ENCODE data around the gene ARL17B. TPM values are rescaled to one million over a fixed set of nuclear protein-coding genes. Genes with fewer than 3 reads are reported as not detected.
"Not testable (repeated sequence)": the region's sequence is repeated elsewhere in the genome, so short reads cannot be mapped to it uniquely, and the experiment has no call there.

The ARL17B gene
- total and polyA plus RNA-seq, 2 donors (not counting 1 experiment from before 2014, with no cell fraction given), result 6.1 to 6.9 TPM

GRCh38 chr17:46282635-46283034 lies 78.9 kb downstream of the ARL17B start:
- not testable (repeated sequence) for H3K9ac ChIP-seq (ENCODE audit: insufficient read depth, low read length); H2AFZ ChIP-seq (ENCODE audit: low read length); H3K27me3 ChIP-seq (ENCODE audit: control insufficient read depth, insufficient read depth, low read length); H4K20me1 ChIP-seq (ENCODE audit: control insufficient read depth, extremely low read depth, insufficient read depth, low read length); H3K9me3 ChIP-seq (ENCODE audit: control insufficient read depth, insufficient read depth, low read depth, low read length); H3K4me1 ChIP-seq (ENCODE audit: control insufficient read depth, extremely low read depth, insufficient read depth, low read length); H3K4me3 ChIP-seq (replicated peaks in 1 of 4; ENCODE audit: control extremely low read depth in 1 of 4, insufficient read depth in 1 of 4, low read depth in 3 of 4, low read length in 4 of 4); DNase-seq (ENCODE audit: low read depth in 2 of 2); H3K79me2 ChIP-seq (ENCODE audit: control insufficient read depth, insufficient read depth, low read length); H3K4me2 ChIP-seq (ENCODE audit: extremely low read depth, insufficient read depth, low read length); H3K27ac ChIP-seq (ENCODE audit: insufficient read depth, low read length); H3K36me3 ChIP-seq (ENCODE audit: control insufficient read depth, insufficient read depth, low read length)

DNA sequence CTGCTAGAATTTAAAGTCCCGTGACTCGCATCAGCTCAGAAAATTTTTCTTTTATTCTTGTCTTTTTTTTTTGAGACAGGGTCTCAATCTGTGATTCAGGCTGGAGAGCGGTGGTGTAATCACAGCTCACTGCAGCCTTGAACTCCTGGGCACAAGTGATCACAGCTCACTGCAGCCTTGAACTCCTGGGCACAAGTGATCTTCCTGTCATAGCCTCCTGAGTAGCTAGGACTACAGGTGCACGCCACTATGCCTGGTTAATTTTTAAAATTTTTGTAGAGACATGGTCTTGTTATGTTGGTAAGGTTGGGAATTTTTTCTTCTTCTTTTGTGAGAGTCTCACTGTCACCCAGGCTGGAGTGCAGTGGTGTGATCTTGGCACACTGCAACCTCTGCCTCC lies 80.2 kb downstream of the ARL17B start:
- H3K9me3 ChIP-seq (ENCODE audit: control insufficient read depth, insufficient read depth, low read depth, low read length); H3K79me2 ChIP-seq (ENCODE audit: control insufficient read depth, insufficient read depth, low read length): not testable (repeated sequence)

GRCh38 chr17:46276728-46277479 lies 84.7 kb downstream of the ARL17B start:
- not testable (repeated sequence) for H3K9me3 ChIP-seq (ENCODE audit: control insufficient read depth, insufficient read depth, low read depth, low read length); H3K27ac ChIP-seq (ENCODE audit: insufficient read depth, low read length); H3K4me2 ChIP-seq (ENCODE audit: extremely low read depth, insufficient read depth, low read length); H4K20me1 ChIP-seq (ENCODE audit: control insufficient read depth, extremely low read depth, insufficient read depth, low read length); H3K9ac ChIP-seq (ENCODE audit: insufficient read depth, low read length); H3K36me3 ChIP-seq (ENCODE audit: control insufficient read depth, insufficient read depth, low read length); H3K27me3 ChIP-seq (ENCODE audit: control insufficient read depth, insufficient read depth, low read length); H3K79me2 ChIP-seq (ENCODE audit: control insufficient read depth, insufficient read depth, low read length); DNase-seq (ENCODE audit: low read depth in 2 of 2); H3K4me1 ChIP-seq (ENCODE audit: control insufficient read depth, extremely low read depth, insufficient read depth, low read length); H2AFZ ChIP-seq (ENCODE audit: low read length); H3K4me3 ChIP-seq (replicated peaks in 1 of 4; ENCODE audit: control extremely low read depth in 1 of 4, insufficient read depth in 1 of 4, low read depth in 3 of 4, low read length in 4 of 4)

More for the DNA sequence above, 80.2 kb downstream of the ARL17B start:
- H3K27ac ChIP-seq (ENCODE audit: insufficient read depth, low read length); DNase-seq (ENCODE audit: low read depth in 2 of 2); H3K9ac ChIP-seq (ENCODE audit: insufficient read depth, low read length); H3K4me2 ChIP-seq (ENCODE audit: extremely low read depth, insufficient read depth, low read length); H2AFZ ChIP-seq (ENCODE audit: low read length); H3K4me3 ChIP-seq (replicated peaks in 1 of 4; ENCODE audit: control extremely low read depth in 1 of 4, insufficient read depth in 1 of 4, low read depth in 3 of 4, low read length in 4 of 4); H3K36me3 ChIP-seq (ENCODE audit: control insufficient read depth, insufficient read depth, low read length); H4K20me1 ChIP-seq (ENCODE audit: control insufficient read depth, extremely low read depth, insufficient read depth, low read length); H3K27me3 ChIP-seq (ENCODE audit: control insufficient read depth, insufficient read depth, low read length); H3K4me1 ChIP-seq (ENCODE audit: control insufficient read depth, extremely low read depth, insufficient read depth, low read length): not testable (repeated sequence)

DNA sequence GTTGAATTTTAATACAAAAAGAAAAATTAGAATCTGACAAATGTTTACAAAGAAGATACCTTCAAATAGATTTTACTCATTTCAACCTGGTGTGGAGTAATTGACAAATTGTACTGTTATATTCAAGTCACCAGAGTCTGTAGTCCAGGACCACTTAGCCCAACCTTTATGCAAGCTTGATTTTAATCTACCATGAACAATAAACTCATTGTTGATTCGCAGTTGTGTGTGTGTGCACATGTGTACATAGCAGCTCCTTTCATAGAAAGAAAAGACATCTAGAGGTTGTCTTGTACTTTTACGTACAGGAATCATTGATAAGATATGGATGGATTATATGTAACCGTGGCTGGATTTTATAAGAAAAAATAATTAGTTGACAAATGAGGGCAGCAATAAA lies 87.3 kb downstream of the ARL17B start:
- no peak overlapping the region for H2AFZ ChIP-seq (ENCODE audit: low read length)
- H3K4me1 ChIP-seq (ENCODE audit: control insufficient read depth, extremely low read depth, insufficient read depth, low read length), result no peaks in the 10 kb centered on the region
- TF ChIP-seq CTCF (conservative IDR thresholded peaks at IDR 0.05 in 1 of 2, IDR thresholded peaks at IDR 0.05 in 1 of 2; ENCODE audit: low read depth in 1 of 2, low read length in 2 of 2) (no peak), EZH2 (IDR thresholded peaks at IDR 0.05; ENCODE audit: low read length, missing control alignments) (no peak)
- H3K9me3 ChIP-seq (ENCODE audit: control insufficient read depth, insufficient read depth, low read depth, low read length), result no peaks in the 10 kb centered on the region
- no peak overlapping the region for H3K9ac ChIP-seq (ENCODE audit: insufficient read depth, low read length)
- no peaks in the 10 kb centered on the region for H3K79me2 ChIP-seq (ENCODE audit: control insufficient read depth, insufficient read depth, low read length)
- H3K4me2 ChIP-seq (ENCODE audit: extremely low read depth, insufficient read depth, low read length), result no peak overlapping the region
- DNase-seq (ENCODE audit: low read depth in 2 of 2), result no peak
- H3K4me3 ChIP-seq (replicated peaks in 1 of 4; ENCODE audit: control extremely low read depth in 1 of 4, insufficient read depth in 1 of 4, low read depth in 3 of 4, low read length in 4 of 4), result no peak overlapping the region
- H4K20me1 ChIP-seq (ENCODE audit: control insufficient read depth, extremely low read depth, insufficient read depth, low read length), result no peaks in the 10 kb centered on the region
- peaks cover 8% of the 10 kb centered on the region for H3K27me3 ChIP-seq (ENCODE audit: control insufficient read depth, insufficient read depth, low read length)
- no peak overlapping the region for H3K27ac ChIP-seq (ENCODE audit: insufficient read depth, low read length)
- H3K36me3 ChIP-seq (ENCODE audit: control insufficient read depth, insufficient read depth, low read length), result no peaks in the 10 kb centered on the region
